Measurements from ENCODE around the gene ZNF212. TPM values are rescaled to one million over a fixed set of nuclear protein-coding genes. Genes with fewer than 3 reads are reported as not detected.

The ZNF212 gene
- total and polyA plus RNA-seq, 2 donors (not counting 1 experiment from before 2014, with no cell fraction given): 4.2 to 4.8 TPM

GRCh38 chr7:149285603-149286002 lies 46.2 kb downstream of the ZNF212 start:
- Histone ChIP-seq H3K4me1 (ENCODE audit: control insufficient read depth, extremely low read depth, insufficient read depth, low read length) (no peaks in the 10 kb centered on the region), H3K9me3 (ENCODE audit: control insufficient read depth, insufficient read depth, low read depth, low read length) (no peaks in the 10 kb centered on the region), H3K9ac (ENCODE audit: insufficient read depth, low read length) (peak overlapping the region; percentile 69), H4K20me1 (ENCODE audit: control insufficient read depth, extremely low read depth, insufficient read depth, low read length) (no peaks in the 10 kb centered on the region), H3K79me2 (ENCODE audit: control insufficient read depth, insufficient read depth, low read length) (no peaks in the 10 kb centered on the region), H3K36me3 (ENCODE audit: control insufficient read depth, insufficient read depth, low read length) (peaks cover 1% of the 10 kb centered on the region), H3K4me2 (ENCODE audit: extremely low read depth, insufficient read depth, low read length) (peak overlapping the region; percentile 89), H3K27me3 (ENCODE audit: control insufficient read depth, insufficient read depth, low read length) (no peaks in the 10 kb centered on the region), H3K27ac (ENCODE audit: insufficient read depth, low read length) (peak overlapping the region; percentile 71), H3K4me3 (replicated peaks in 1 of 4; ENCODE audit: control extremely low read depth in 1 of 4, insufficient read depth in 1 of 4, low read depth in 3 of 4, low read length in 4 of 4) (peak overlapping the region; percentile 64 to 76 (median 70)), H2AFZ (ENCODE audit: low read length) (peak overlapping the region; percentile 75)
- DNase-seq (ENCODE audit: low read depth in 2 of 2): peak; percentile 18 to 39
- TF ChIP-seq EZH2 (IDR thresholded peaks at IDR 0.05; ENCODE audit: low read length, missing control alignments): no peak

DNA sequence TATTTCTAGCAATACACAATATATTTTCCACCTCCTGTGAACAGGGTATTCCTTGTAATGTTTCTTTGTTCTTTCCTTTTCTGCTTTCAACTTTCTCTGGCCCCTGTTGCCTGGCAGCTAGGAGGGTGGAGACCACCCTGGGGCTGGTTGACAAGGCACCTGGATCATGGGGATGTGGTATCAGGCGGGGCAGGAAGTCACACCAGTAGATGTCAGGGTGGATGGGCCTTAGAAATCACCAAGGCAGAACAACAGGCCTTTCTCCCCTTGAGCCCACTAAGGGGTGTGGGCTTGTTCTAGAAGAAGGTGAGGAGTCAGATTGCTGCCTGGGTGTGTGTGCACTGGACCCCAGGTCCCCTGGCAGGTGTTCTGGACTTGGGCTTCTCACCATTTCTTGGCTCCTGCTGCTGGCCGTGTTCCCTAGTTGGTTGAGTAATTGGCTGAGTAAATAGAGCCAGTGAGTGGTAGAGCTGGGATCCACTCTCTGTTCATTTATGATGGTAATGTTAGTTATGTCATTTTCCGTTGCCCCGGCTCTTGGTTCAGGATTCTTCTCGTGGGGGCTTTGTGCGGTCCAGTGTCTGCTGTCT lies 47.5 kb downstream of the ZNF212 start:
- no peak overlapping the region for H3K9ac ChIP-seq (ENCODE audit: insufficient read depth, low read length)
- no peak for DNase-seq (ENCODE audit: low read depth in 2 of 2)

DNA sequence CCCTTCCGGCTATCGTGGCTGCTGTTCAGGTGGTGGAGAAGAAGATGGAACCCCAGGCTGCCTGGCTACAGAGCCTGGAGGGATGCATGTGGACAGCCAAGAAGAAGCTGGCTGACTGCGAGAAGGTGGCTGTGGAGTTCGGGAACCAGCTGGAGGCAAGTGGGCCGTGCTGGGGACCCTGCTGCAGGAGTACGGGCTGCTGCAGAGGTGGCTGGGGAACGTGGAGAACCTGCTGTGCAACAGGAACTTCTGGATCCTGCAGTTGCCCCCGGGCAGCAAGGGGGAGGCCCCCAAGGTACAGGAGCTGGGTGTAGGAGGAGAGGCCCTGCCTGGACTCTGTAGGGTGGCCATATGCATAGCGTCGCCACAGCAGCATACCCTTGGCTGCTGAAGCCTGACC lies 48.2 kb downstream of the ZNF212 start:
- no peaks in the 10 kb centered on the region for H3K79me2 ChIP-seq (ENCODE audit: control insufficient read depth, insufficient read depth, low read length)
- H4K20me1 ChIP-seq (ENCODE audit: control insufficient read depth, extremely low read depth, insufficient read depth, low read length): no peaks in the 10 kb centered on the region
- H2AFZ ChIP-seq (ENCODE audit: low read length): no peak overlapping the region
- no peaks in the 10 kb centered on the region for H3K4me1 ChIP-seq (ENCODE audit: control insufficient read depth, extremely low read depth, insufficient read depth, low read length)
- TF ChIP-seq EZH2 (IDR thresholded peaks at IDR 0.05; ENCODE audit: low read length, missing control alignments): no peak
- no peak for TF ChIP-seq CTCF (conservative IDR thresholded peaks at IDR 0.05 in 1 of 2, IDR thresholded peaks at IDR 0.05 in 1 of 2; ENCODE audit: low read depth in 1 of 2, low read length in 2 of 2)
- no peaks in the 10 kb centered on the region for H3K36me3 ChIP-seq (ENCODE audit: control insufficient read depth, insufficient read depth, low read length)
- H3K9ac ChIP-seq (ENCODE audit: insufficient read depth, low read length): no peak overlapping the region
- H3K9me3 ChIP-seq (ENCODE audit: control insufficient read depth, insufficient read depth, low read depth, low read length): no peaks in the 10 kb centered on the region
- H3K4me2 ChIP-seq (ENCODE audit: extremely low read depth, insufficient read depth, low read length): no peak overlapping the region
- no peak for DNase-seq (ENCODE audit: low read depth in 2 of 2)
- H3K27ac ChIP-seq (ENCODE audit: insufficient read depth, low read length): no peak overlapping the region
- no peak overlapping the region for H3K4me3 ChIP-seq (replicated peaks in 1 of 4; ENCODE audit: control extremely low read depth in 1 of 4, insufficient read depth in 1 of 4, low read depth in 3 of 4, low read length in 4 of 4)
- no peaks in the 10 kb centered on the region for H3K27me3 ChIP-seq (ENCODE audit: control insufficient read depth, insufficient read depth, low read length)

More for the DNA sequence above, 47.5 kb downstream of the ZNF212 start:
- Histone ChIP-seq H3K27ac (ENCODE audit: insufficient read depth, low read length) (no peak overlapping the region), H4K20me1 (ENCODE audit: control insufficient read depth, extremely low read depth, insufficient read depth, low read length) (no peaks in the 10 kb centered on the region), H3K79me2 (ENCODE audit: control insufficient read depth, insufficient read depth, low read length) (no peaks in the 10 kb centered on the region), H2AFZ (ENCODE audit: low read length) (no peak overlapping the region), H3K27me3 (ENCODE audit: control insufficient read depth, insufficient read depth, low read length) (no peaks in the 10 kb centered on the region), H3K4me1 (ENCODE audit: control insufficient read depth, extremely low read depth, insufficient read depth, low read length) (no peaks in the 10 kb centered on the region), H3K9me3 (ENCODE audit: control insufficient read depth, insufficient read depth, low read depth, low read length) (no peaks in the 10 kb centered on the region), H3K4me2 (ENCODE audit: extremely low read depth, insufficient read depth, low read length) (no peak overlapping the region), H3K36me3 (ENCODE audit: control insufficient read depth, insufficient read depth, low read length) (no peaks in the 10 kb centered on the region), H3K4me3 (replicated peaks in 1 of 4; ENCODE audit: control extremely low read depth in 1 of 4, insufficient read depth in 1 of 4, low read depth in 3 of 4, low read length in 4 of 4) (no peak overlapping the region)
- TF ChIP-seq EZH2 (IDR thresholded peaks at IDR 0.05; ENCODE audit: low read length, missing control alignments): no peak

DNA sequence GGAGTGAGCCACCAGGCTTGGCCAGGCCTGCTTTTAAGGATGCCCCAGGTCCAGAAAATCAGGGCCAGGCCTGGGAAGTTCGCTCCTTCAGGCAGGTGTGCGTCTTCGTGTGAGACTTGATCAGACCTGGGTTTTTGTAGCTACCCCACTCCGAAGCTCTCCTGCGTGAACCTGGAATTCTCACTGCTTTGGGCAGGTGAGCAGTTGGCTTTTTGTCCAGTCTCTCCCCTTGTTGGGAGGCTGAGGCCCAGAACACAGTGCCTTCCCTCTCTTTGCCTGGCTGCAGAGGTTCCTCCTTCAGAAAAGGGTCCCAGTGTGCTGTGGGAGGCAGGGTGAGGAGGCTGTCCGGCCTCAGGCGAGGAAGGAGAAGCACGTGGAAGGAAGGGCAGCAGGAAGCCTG lies 49.8 kb downstream of the ZNF212 start:
- Histone ChIP-seq H4K20me1 (ENCODE audit: control insufficient read depth, extremely low read depth, insufficient read depth, low read length) (no peaks in the 10 kb centered on the region), H3K4me2 (ENCODE audit: extremely low read depth, insufficient read depth, low read length) (no peak overlapping the region), H3K9me3 (ENCODE audit: control insufficient read depth, insufficient read depth, low read depth, low read length) (no peaks in the 10 kb centered on the region), H3K27me3 (ENCODE audit: control insufficient read depth, insufficient read depth, low read length) (no peaks in the 10 kb centered on the region), H3K4me1 (ENCODE audit: control insufficient read depth, extremely low read depth, insufficient read depth, low read length) (no peaks in the 10 kb centered on the region), H2AFZ (ENCODE audit: low read length) (no peak overlapping the region), H3K4me3 (replicated peaks in 1 of 4; ENCODE audit: control extremely low read depth in 1 of 4, insufficient read depth in 1 of 4, low read depth in 3 of 4, low read length in 4 of 4) (no peak overlapping the region), H3K79me2 (ENCODE audit: control insufficient read depth, insufficient read depth, low read length) (no peaks in the 10 kb centered on the region), H3K36me3 (ENCODE audit: control insufficient read depth, insufficient read depth, low read length) (no peaks in the 10 kb centered on the region), H3K9ac (ENCODE audit: insufficient read depth, low read length) (no peak overlapping the region), H3K27ac (ENCODE audit: insufficient read depth, low read length) (no peak overlapping the region)
- no peak for TF ChIP-seq EZH2 (IDR thresholded peaks at IDR 0.05; ENCODE audit: low read length, missing control alignments)
- TF ChIP-seq CTCF (conservative IDR thresholded peaks at IDR 0.05 in 1 of 2, IDR thresholded peaks at IDR 0.05 in 1 of 2; ENCODE audit: low read depth in 1 of 2, low read length in 2 of 2): no peak
- DNase-seq (ENCODE audit: low read depth in 2 of 2): no peak

All from fibroblast of lung (primary cell).